HPDE6-E6E7 (cell line): ENCODE results near the gene BTNL2.
A peak's percentile ranks its signal among the peaks of the same experiment; 100 is the strongest.
"Not testable (repeated sequence)": the region's sequence is repeated elsewhere in the genome, so short reads cannot be mapped to it uniquely, and the experiment has no call there.

Source experiments
- DNase-seq: peaks from one replicate; pipeline ENCODE4 v3.0.0; 2011; ENCODE audit warnings: missing footprints; ENCODE audit errors: extremely low spot score

The BTNL2 gene

DNA sequence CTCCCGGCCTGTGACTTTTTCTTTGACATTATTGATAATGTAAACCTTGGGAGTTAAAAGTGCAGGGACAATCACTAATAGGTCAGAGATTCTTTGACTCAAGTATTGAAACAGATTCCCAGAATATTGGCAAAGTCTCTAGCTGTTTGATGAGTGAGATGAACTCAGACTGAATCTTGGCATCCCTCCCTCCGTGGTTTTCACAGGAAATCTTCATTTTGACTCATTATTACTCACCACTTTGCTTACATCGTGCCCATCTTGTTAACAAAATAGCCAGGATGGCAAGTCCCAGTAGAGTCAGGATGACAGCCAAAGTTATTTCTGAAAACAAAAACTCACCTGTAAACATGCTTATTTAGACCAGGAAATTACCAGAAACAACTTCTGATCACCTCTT lies 37.3 kb downstream of the BTNL2 start:
- DNase-seq: peak; percentile 60

DNA sequence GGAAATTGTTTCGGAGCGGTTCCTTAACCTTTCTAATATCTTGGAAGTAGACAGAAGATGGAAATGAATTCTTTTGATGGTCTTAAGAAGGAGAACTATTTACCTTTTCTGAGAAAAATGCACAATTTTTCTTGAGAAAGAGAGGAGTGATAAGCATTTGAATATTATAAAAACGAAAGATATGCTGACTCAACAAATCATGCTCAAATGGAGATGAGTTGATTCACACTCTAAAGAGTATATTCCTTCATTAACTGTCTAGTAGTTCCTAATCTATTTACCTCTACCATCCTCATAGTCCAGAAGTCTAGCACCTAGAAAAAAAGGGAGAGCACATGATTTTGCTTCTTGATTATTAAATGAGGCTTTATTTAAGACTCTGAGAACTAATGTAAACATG lies 39.3 kb downstream of the BTNL2 start:
- DNase-seq: no peak

DNA sequence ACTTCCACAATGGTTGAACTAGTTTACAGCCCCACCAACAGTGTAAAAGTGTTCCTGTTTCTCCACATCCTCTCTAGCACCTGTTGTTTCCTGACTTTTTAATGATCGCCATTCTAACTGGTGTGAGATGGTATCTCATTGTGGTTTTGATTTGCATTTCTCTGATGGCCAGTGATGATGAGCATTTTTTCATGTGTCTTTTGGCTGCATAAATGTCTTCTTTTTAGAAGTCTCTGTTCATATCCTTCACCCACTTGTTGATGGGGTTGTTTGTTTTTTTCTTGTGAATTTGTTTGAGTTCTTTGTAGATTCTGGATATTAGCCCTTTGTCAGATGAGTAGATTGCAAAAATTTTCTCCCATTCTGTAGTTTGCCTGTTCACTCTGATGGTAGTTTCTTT lies 47.8 kb downstream of the BTNL2 start:
- not testable (repeated sequence) for DNase-seq

DNA sequence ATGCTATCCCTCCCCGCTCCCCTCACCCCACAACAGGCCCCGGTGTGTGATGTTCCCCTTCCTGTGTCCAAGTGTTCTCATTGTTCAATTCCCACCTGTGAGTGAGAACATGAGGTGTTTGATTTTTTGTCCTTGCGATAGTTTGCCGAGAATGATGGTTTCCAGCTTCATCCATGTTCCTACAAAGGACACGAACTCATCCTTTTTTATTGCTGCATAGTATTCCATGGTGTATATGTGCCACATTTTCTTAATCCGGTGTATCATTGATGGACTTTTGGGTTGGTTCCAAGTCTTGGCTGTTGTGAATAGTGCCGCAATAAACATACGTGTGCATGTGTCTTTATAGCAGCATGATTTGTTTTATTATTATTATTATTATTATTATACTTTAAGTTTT lies 48.4 kb downstream of the BTNL2 start:
- DNase-seq: not testable (repeated sequence)

DNA sequence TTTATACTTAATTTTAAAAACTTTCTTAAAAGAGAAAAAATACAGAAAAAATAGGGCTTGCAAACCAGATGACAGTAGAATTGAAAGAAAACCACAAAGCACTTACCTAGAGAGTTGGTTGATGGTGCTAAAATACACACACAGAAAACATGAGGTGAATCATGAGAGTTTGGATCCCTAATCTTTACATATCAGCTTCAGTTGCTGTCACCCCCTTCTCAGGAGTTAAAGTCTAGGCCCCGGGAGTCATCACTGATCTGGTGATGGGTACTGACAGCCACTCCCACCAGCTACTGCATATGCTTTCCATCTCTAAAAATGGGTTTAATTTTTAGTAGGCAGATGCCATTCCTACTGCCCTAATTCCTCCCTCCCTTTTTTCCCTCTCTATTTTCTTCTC lies 52.0 kb downstream of the BTNL2 start:
- DNase-seq: no peak

DNA sequence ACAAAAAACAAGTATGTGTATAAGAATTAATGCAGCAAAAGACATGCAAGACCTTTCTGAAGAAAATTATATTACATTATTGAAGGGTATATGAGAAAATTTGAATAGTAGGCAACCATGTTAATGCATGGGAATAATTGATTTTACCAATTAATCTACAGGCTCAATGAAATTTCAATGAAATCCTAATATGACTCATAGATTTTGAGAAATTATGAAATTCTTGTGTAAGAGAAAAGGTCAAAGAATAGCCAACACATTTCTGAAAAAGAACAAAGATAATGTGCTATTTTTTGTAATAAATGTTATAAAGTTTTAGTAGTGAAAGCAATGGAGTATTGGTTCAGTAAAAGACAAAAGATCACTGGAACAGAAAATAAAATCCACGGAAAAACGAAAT lies 53.6 kb downstream of the BTNL2 start:
- no peak for DNase-seq
